B cell (primary cell): ENCODE data around the gene GIMAP8. TPM values are rescaled to one million over a fixed set of nuclear protein-coding genes. Genes with fewer than 3 reads are reported as not detected.

ENCODE experiments used
- ATAC-seq: fragments of 200-7000 bp; cut with Tn5 transposase; one replicate; pipeline ENCODE4 v1.10.0; 2021; ENCODE audit warnings: low read depth, mild to moderate bottlenecking, moderate number of reproducible peaks, moderate library complexity
- CTCF ChIA-PET: fragments of 350-600 bp; sonication (Branson Sonifier 250); formaldehyde crosslinking; loops from one replicate; lab custom pipeline; 2021; ENCODE audit warnings: antibody characterized with exemption, inconsistent platforms; lab: Charles Lee
- POLR2A ChIA-PET: fragments of 350-600 bp; sonication (Branson Sonifier 250); formaldehyde crosslinking; loops from one replicate; lab custom pipeline; 2021; ENCODE audit warnings: antibody characterized with exemption; lab: Charles Lee
- DNase-seq: peaks from one replicate; pipeline ENCODE4 v3.0.0; 2013
- H2AFZ ChIP-seq: 2 replicates; pipeline ENCODE4 v1.6.1; 2012; ENCODE audit warnings: mild to moderate bottlenecking, low read depth, low read length; ENCODE audit not compliant: insufficient read depth, poor library complexity, severe bottlenecking
- H3K27ac ChIP-seq, 2 donors: 1 replicate in 1 of 2; 2 replicates in 1 of 2; pipeline ENCODE4 v1.5.1; 2012 to 2013; ENCODE audit warnings: low read length in 2 of 2, mild to moderate bottlenecking in 2 of 2, moderate library complexity in 1 of 2
- H3K27me3 ChIP-seq, 4 experiments: fragments of 200-600 bp in 1 of 4; sonication (generic) in 1 of 4; replicated peaks in 1 of 4; 1 replicate in 2 of 4; 2 replicates in 2 of 4; pipeline versions ENCODE4 v1.6.1 to v1.7.0; 2013 to 2016; ENCODE audit warnings: low read length in 3 of 4, mild to moderate bottlenecking in 2 of 4, mixed read lengths in 1 of 4, moderate library complexity in 1 of 4; ENCODE audit not compliant: insufficient read depth in 4 of 4, control insufficient read depth in 3 of 4; ENCODE audit errors: control extremely low read depth in 1 of 4
- H3K36me3 ChIP-seq, 2 experiments: replicated peaks in 1 of 2; 1 replicate in 1 of 2; 2 replicates in 1 of 2; pipeline versions ENCODE4 v1.6.1 to v1.7.1; 2013; ENCODE audit warnings: low read length in 1 of 2; ENCODE audit not compliant: insufficient read depth in 2 of 2, control insufficient read depth in 1 of 2; ENCODE audit errors: control extremely low read depth in 1 of 2, extremely low read depth in 1 of 2
- H3K4me1 ChIP-seq, 2 donors: fragments of 200-600 bp in 1 of 2; sonication (generic) in 1 of 2; 1 replicate in 1 of 2; 2 replicates in 1 of 2; pipeline versions ENCODE4 v1.5.1 to v1.6.1; 2013 to 2017; ENCODE audit warnings: low read length in 2 of 2; ENCODE audit not compliant: control insufficient read depth in 2 of 2, insufficient read depth in 2 of 2
- H3K4me2 ChIP-seq: replicated peaks from 2 replicates; pipeline ENCODE3; 2012; ENCODE audit warnings: mild to moderate bottlenecking, low read depth, low read length; ENCODE audit not compliant: poor library complexity, severe bottlenecking
- H3K4me3 ChIP-seq, 5 experiments: fragments of 200-600 bp in 1 of 5; sonication (generic) in 1 of 5; 1 replicate in 3 of 5; 2 replicates in 2 of 5; pipeline versions ENCODE4 v1.5.1 to v1.7.0; 2011 to 2016; ENCODE audit warnings: low read length in 4 of 5, mild to moderate bottlenecking in 4 of 5, low read depth in 2 of 5, control low read depth in 1 of 5, moderate library complexity in 1 of 5; ENCODE audit not compliant: insufficient read depth in 1 of 5; ENCODE audit errors: control extremely low read depth in 1 of 5, extremely low read depth in 1 of 5
- H3K79me2 ChIP-seq: fragments of 200-600 bp; sonication (generic); one replicate; pipeline ENCODE4 v1.6.0; 2016; ENCODE audit warnings: low read length; ENCODE audit not compliant: control insufficient read depth, insufficient read depth
- H3K9ac ChIP-seq: fragments of 200-600 bp; sonication (generic); 2 replicates; pipeline ENCODE4 v1.6.1; 2017; ENCODE audit warnings: mild to moderate bottlenecking, low read length, moderate library complexity
- H3K9me3 ChIP-seq, 3 donors: one replicate each; pipeline versions ENCODE4 v1.6.1 to v1.7.1; 2013; ENCODE audit warnings: low read length in 2 of 3; ENCODE audit not compliant: control insufficient read depth in 2 of 3, insufficient read depth in 1 of 3; ENCODE audit errors: control extremely low read depth in 1 of 3
- H4K20me1 ChIP-seq: 2 replicates; pipeline ENCODE4 v1.6.0; 2012; ENCODE audit warnings: mild to moderate bottlenecking, low read length; ENCODE audit not compliant: insufficient read depth, control insufficient read depth, poor library complexity, severe bottlenecking
- H3K27ac Mint-ChIP-seq: one replicate; pipeline ENCODE4 v1.8.0; 2021; ENCODE audit warnings: mixed read lengths
- H3K27me3 Mint-ChIP-seq: one replicate; pipeline ENCODE4 v1.8.0; 2021; ENCODE audit warnings: mixed read lengths
- H3K4me1 Mint-ChIP-seq: one replicate; pipeline ENCODE4 v1.8.0; 2021; ENCODE audit warnings: mixed read lengths
- H3K4me3 Mint-ChIP-seq: one replicate; pipeline ENCODE4 v1.8.0; 2021; ENCODE audit warnings: mixed read lengths
- H3K9me3 Mint-ChIP-seq: one replicate; pipeline ENCODE4 v1.8.0; 2022; ENCODE audit warnings: mixed read lengths; ENCODE audit not compliant: insufficient read depth
- EZH2 ChIP-seq: IDR thresholded peaks from 2 replicates; pipeline ENCODE4 v1.6.1; 2012; ENCODE audit warnings: borderline replicate concordance, low read depth, mild to moderate bottlenecking, moderate library complexity, low read length; ENCODE audit not compliant: insufficient read depth, poor library complexity, severe bottlenecking
- WGBS: methylation state at CpG from one replicate; pipeline ENCODE4 v1.1.5; 2013; ENCODE audit warnings: missing lambda C conversion rate; ENCODE audit not compliant: insufficient coverage; 5-methylcytosine and 5-hydroxymethylcytosine counted together
- intact Hi-C: fragments of 100-400 bp; cut with micrococcal nuclease; formaldehyde crosslinking; loops from one replicate; pipeline ENCODE4 v1.10.0; 2022
- polyA plus RNA-seq: library from polyadenylated mRNA; depleted of rRNA; stranded (reverse); fragments of >200 nt; gene quantifications from 2 replicates; pipeline ENCODE4 v1.2.3, GENCODE V29; 2012
- total RNA-seq, 2 donors: library from RNA; stranded (reverse); fragments of 120-200 nt in 1 of 2; gene quantifications; 1 replicate in 1 of 2; 2 replicates in 1 of 2; pipeline versions ENCODE4 v1.2.3 to v1.2.4, GENCODE V29; 2013 to 2022
- TF ChIP-seq, protein P1 (sequence below): fragments of 200-600 bp; IDR thresholded peaks from one replicate; pipeline ENCODE4 v1.8.0; 2022; ENCODE audit warnings: antibody characterized with exemption, mild to moderate bottlenecking

The GIMAP8 gene
- total and polyA plus RNA-seq, 2 donors (not counting 1 experiment from before 2014, with no cell fraction given), result 0.34 to 0.47 TPM

DNA sequence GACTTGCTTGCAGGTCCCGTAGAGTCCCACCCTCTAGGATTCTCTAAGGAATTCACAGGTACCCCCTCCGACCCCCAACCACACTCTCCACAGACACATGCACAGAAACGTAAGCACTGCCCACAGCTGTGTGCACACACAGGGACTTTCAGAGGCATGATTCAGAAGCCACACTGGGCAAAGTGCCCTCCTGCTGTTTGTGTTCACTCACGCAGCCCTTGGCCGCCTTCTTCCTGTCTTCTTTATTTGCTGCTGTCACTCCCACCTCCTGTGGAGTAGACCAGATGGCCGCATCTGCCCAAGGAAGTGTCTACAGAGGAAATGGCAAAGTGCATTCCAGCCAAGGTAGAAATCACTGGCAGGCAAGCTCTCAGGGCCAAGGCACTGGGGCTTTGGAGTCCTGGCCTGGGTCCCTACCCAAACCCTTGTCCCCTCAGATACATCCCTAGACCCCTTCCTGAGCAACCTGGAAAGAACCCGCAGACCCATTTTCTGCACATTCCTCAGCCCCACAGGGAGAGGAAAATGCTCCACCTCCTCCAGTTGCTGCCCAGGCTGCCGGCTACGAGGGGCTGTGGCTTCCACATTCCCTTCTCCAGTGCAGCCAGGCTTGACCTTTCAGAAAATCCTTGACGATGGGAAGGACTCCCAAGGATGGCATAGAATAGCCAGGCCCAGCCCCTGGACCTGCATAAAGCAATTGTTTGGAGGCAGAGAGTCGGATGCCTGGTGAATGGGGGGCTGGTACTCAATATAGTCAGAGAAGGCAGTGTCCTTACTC is 21.6 kb upstream of the GIMAP8 start:
- H3K4me1 ChIP-seq, result peaks cover 21% of the 10 kb centered on the region in 2 donors
- peak overlapping the region; percentile 19 for H3K4me3 Mint-ChIP-seq

More for the DNA sequence above, 21.6 kb upstream of the GIMAP8 start:
- ATAC-seq (peak; percentile 58), DNase-seq (no peak)
- Histone ChIP-seq H4K20me1 (no peaks in the 10 kb centered on the region), H3K79me2 (no peaks in the 10 kb centered on the region), H3K4me3 (no peak overlapping the region), H3K4me2 (peak overlapping the region; percentile 7), H3K27ac (no peak overlapping the region), H3K9me3 (no peaks in the 10 kb centered on the region), H2AFZ (no peak overlapping the region), H3K9ac (no peak overlapping the region), H3K36me3 (no peaks in the 10 kb centered on the region), H3K27me3 (peaks cover 0 to 14% (median 6%) of the 10 kb centered on the region in 4 experiments)
- Mint-ChIP-seq H3K4me1 (peaks cover 29% of the 10 kb centered on the region), H3K27ac (no peak overlapping the region), H3K9me3 (no peaks in the 10 kb centered on the region), H3K27me3 (peaks cover 13% of the 10 kb centered on the region)
- intact Hi-C loops, result no loop called here
- 34% methylated on average over 11 of the region's 11 CpGs for WGBS
- CTCF ChIA-PET, result interaction anchor here (2.1 kb wide), 1 partner anchor 22 kb away, joined by 4 read pairs; no protein-coding TSS in a partner anchor
- TF ChIP-seq, protein P1, sequence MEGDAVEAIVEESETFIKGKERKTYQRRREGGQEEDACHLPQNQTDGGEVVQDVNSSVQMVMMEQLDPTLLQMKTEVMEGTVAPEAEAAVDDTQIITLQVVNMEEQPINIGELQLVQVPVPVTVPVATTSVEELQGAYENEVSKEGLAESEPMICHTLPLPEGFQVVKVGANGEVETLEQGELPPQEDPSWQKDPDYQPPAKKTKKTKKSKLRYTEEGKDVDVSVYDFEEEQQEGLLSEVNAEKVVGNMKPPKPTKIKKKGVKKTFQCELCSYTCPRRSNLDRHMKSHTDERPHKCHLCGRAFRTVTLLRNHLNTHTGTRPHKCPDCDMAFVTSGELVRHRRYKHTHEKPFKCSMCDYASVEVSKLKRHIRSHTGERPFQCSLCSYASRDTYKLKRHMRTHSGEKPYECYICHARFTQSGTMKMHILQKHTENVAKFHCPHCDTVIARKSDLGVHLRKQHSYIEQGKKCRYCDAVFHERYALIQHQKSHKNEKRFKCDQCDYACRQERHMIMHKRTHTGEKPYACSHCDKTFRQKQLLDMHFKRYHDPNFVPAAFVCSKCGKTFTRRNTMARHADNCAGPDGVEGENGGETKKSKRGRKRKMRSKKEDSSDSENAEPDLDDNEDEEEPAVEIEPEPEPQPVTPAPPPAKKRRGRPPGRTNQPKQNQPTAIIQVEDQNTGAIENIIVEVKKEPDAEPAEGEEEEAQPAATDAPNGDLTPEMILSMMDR, result no peak
- TF ChIP-seq EZH2, result no peak
- POLR2A ChIA-PET, result interaction anchor here (1.2 kb wide), 1 partner anchor 22 kb away, joined by 3 read pairs; no protein-coding TSS in a partner anchor
